Osteoblast (primary cell): ENCODE measurements around the gene TMEM18. TPM values are rescaled to one million over a fixed set of nuclear protein-coding genes. Genes with fewer than 3 reads are reported as not detected.

Experiments
- DNase-seq: peaks from one replicate; pipeline ENCODE4 v3.0.0; 2011; ENCODE audit warnings: low spot score, mixed read lengths; ENCODE audit not compliant: insufficient read length; ENCODE audit errors: missing footprints
- H2AFZ ChIP-seq: 2 replicates; pipeline ENCODE4 v1.6.0; 2011; ENCODE audit warnings: mild to moderate bottlenecking, low read length
- H3K27ac ChIP-seq: 2 replicates; pipeline ENCODE4 v1.5.1; 2011; ENCODE audit warnings: mild to moderate bottlenecking, low read depth, low read length, moderate library complexity
- H3K27me3 ChIP-seq: 2 replicates; pipeline ENCODE4 v1.6.0; 2012; ENCODE audit warnings: mild to moderate bottlenecking, control low read depth, inconsistent platforms, low read length, moderate library complexity; ENCODE audit not compliant: insufficient read depth
- H3K36me3 ChIP-seq: 2 replicates; pipeline ENCODE4 v1.5.1; 2011; ENCODE audit warnings: mild to moderate bottlenecking, low read length, control low read depth, moderate library complexity; ENCODE audit not compliant: insufficient read depth
- H3K4me1 ChIP-seq: 2 replicates; pipeline ENCODE4 v1.5.1; 2011; ENCODE audit warnings: mild to moderate bottlenecking, low read length, control low read depth, moderate library complexity; ENCODE audit not compliant: insufficient read depth
- H3K4me2 ChIP-seq: 2 replicates; pipeline ENCODE4 v1.6.0; 2011; ENCODE audit warnings: mild to moderate bottlenecking, low read length; ENCODE audit not compliant: insufficient read depth
- H3K4me3 ChIP-seq: fragments of 200-600 bp; sonication (generic); 3 replicates; pipeline ENCODE4 v1.5.1; 2012; ENCODE audit warnings: mild to moderate bottlenecking, low read length, inconsistent platforms; ENCODE audit not compliant: insufficient read depth
- H3K79me2 ChIP-seq: 2 replicates; pipeline ENCODE4 v1.6.0; 2012; ENCODE audit warnings: mild to moderate bottlenecking, low read length, control low read depth, inconsistent platforms; ENCODE audit not compliant: insufficient read depth
- H3K9me3 ChIP-seq: 2 replicates; pipeline ENCODE4 v1.5.1; 2011; ENCODE audit warnings: low read depth, low read length, control low read depth
- H4K20me1 ChIP-seq: 2 replicates; pipeline ENCODE4 v1.6.0; 2012; ENCODE audit warnings: mild to moderate bottlenecking, low read length, control low read depth; ENCODE audit not compliant: insufficient read depth
- total RNA-seq: library from RNA; depleted of rRNA; stranded (reverse); fragments of >200 nt; gene quantifications from 2 replicates; pipeline ENCODE4 v1.2.3, GENCODE V29; 2012
- TF ChIP-seq, protein P1 (sequence below): IDR thresholded peaks from 2 replicates; pipeline ENCODE4 v1.5.1; 2011; ENCODE audit warnings: mild to moderate bottlenecking, low read depth, low read length, moderate library complexity; ENCODE audit errors: extremely low read depth

Gene TMEM18
- 15.0 and 15.9 TPM in 2 replicates for total RNA-seq

DNA sequence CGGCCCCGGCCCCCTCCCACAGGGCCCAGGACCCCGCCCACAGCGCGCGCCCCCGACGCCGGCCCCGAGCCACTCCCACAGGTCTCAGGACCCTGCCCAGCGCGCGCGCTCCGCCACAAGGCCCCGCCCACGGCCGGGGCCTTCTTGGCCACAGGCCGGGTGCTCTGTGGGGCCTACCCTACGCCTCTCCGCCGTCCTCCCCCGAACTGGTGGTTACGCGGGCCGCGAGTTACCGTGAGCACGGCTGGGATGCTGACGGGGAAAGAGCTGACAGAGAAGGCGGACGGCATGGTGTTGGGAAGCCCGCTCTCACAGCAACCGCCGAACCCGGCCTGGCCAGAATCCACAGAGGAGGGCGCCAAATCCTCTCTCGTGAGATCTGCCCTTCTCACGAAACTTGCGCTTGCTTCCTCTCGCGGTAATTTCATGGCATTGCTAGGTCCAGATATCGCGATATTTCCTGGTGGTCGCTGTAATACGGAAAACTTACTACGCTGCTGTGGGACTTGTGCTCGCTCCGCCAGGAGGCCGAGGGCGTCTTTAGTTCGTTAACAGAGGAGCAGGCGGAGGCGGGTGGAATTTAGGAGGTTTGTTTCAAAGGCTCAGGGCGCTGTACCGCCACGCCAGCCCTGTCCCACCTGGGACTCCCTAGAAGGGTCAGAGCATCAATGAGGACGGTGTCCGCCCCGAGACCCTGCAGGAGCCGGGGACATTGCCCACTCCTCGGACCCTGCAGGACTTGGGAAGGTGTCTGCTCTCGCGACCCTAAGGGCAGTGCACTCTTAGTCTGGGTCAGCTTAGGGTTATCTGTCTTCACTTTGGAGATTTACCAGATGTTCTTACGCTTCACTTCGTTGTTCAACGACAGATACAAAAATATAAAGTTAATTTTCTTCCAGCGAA, at the start of gene TMEM18:
TMEM18 (minus strand) TSS at position 351 of the 903 bp plus-strand sequence; CDS start at position 290, 61 bp downstream.
- Histone ChIP-seq H4K20me1 (peaks cover 18% of the 10 kb centered on the region), H3K4me3 (peak within 1 kb of the TSS; percentile 89), H2AFZ (peak within 1 kb of the TSS; percentile 98), H3K27me3 (no peaks in the 10 kb centered on the region), H3K4me1 (peaks cover 33% of the 10 kb centered on the region), H3K9me3 (no peaks in the 10 kb centered on the region), H3K27ac (peak within 1 kb of the TSS; percentile 99), H3K4me2 (peak within 1 kb of the TSS; percentile 96), H3K79me2 (peaks cover 17% of the 10 kb centered on the region), H3K36me3 (no peaks in the 10 kb centered on the region)
- peak; percentile 98 for DNase-seq
- TF ChIP-seq, protein P1, sequence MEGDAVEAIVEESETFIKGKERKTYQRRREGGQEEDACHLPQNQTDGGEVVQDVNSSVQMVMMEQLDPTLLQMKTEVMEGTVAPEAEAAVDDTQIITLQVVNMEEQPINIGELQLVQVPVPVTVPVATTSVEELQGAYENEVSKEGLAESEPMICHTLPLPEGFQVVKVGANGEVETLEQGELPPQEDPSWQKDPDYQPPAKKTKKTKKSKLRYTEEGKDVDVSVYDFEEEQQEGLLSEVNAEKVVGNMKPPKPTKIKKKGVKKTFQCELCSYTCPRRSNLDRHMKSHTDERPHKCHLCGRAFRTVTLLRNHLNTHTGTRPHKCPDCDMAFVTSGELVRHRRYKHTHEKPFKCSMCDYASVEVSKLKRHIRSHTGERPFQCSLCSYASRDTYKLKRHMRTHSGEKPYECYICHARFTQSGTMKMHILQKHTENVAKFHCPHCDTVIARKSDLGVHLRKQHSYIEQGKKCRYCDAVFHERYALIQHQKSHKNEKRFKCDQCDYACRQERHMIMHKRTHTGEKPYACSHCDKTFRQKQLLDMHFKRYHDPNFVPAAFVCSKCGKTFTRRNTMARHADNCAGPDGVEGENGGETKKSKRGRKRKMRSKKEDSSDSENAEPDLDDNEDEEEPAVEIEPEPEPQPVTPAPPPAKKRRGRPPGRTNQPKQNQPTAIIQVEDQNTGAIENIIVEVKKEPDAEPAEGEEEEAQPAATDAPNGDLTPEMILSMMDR: no peak

- no peak for DNase-seq
- H3K4me2 ChIP-seq: no peak overlapping the region
- TF ChIP-seq, protein P1: no peak
- H3K36me3 ChIP-seq: no peaks in the 10 kb centered on the region
- no peak overlapping the region for H3K4me3 ChIP-seq
- H3K27me3 ChIP-seq: peaks cover 7% of the 10 kb centered on the region
- no peaks in the 10 kb centered on the region for H3K79me2 ChIP-seq
- no peaks in the 10 kb centered on the region for H4K20me1 ChIP-seq
- no peak overlapping the region for H2AFZ ChIP-seq
- no peaks in the 10 kb centered on the region for H3K4me1 ChIP-seq
- no peak overlapping the region for H3K27ac ChIP-seq
- no peaks in the 10 kb centered on the region for H3K9me3 ChIP-seq
Measured at GRCh38 chr2:726169-726568, 49.0 kb upstream of the TMEM18 start.

GRCh38 chr2:725468-725867, 48.3 kb upstream of the TMEM18 start:
- Histone ChIP-seq H3K79me2 (no peaks in the 10 kb centered on the region), H3K4me1 (no peaks in the 10 kb centered on the region), H3K4me2 (no peak overlapping the region), H4K20me1 (no peaks in the 10 kb centered on the region), H3K36me3 (no peaks in the 10 kb centered on the region), H3K4me3 (no peak overlapping the region), H3K27ac (no peak overlapping the region), H3K27me3 (peaks cover 7% of the 10 kb centered on the region), H3K9me3 (no peaks in the 10 kb centered on the region), H2AFZ (no peak overlapping the region)
- DNase-seq: no peak
- TF ChIP-seq, protein P1: no peak

DNA sequence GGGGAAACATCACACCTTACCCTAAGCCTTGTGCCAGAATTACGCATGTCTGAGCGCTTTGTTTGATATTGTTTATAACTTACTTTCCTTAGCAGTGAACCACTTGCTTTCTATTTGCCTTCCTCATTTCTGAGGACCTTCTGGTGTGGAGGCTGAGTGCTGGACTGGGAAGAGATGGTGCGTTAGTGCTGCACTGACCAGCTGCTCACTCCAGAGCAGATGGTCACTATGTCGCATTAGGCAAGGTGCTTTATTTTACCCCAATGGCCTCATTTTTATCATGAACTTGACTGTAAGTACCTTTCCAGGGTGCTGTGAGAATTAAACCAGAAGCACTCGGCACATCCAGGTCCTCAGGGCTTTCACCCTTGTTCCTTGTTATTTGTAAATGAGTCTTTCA, 46.6 kb upstream of the TMEM18 start:
- TF ChIP-seq, protein P1: no peak
- DNase-seq: no peak
- Histone ChIP-seq H4K20me1 (no peaks in the 10 kb centered on the region), H3K27ac (no peak overlapping the region), H3K9me3 (no peaks in the 10 kb centered on the region), H3K4me1 (no peaks in the 10 kb centered on the region), H3K79me2 (no peaks in the 10 kb centered on the region), H3K36me3 (no peaks in the 10 kb centered on the region), H3K4me3 (no peak overlapping the region), H2AFZ (no peak overlapping the region), H3K4me2 (no peak overlapping the region), H3K27me3 (peaks cover 7% of the 10 kb centered on the region)
